GM21423 (cell line): ENCODE measurements around the gene CYP27A1.
"Not testable (repeated sequence)": the region's sequence is repeated elsewhere in the genome, so short reads cannot be mapped to it uniquely, and the experiment has no call there.

Experiments
- ATAC-seq: cut with Tn5 transposase; IDR thresholded peaks from one replicate; pipeline ENCODE4 v1.9.1; 2021; ENCODE audit warnings: mild to moderate bottlenecking, moderate library complexity; ENCODE audit not compliant: unreplicated experiment

CYP27A1 gene

GRCh38 chr2:218829868-218830451, 48.0 kb downstream of the CYP27A1 start:
- ATAC-seq: no peak

- no peak for ATAC-seq
Measured at GRCh38 chr2:218830526-218831306, 48.8 kb downstream of the CYP27A1 start.

DNA sequence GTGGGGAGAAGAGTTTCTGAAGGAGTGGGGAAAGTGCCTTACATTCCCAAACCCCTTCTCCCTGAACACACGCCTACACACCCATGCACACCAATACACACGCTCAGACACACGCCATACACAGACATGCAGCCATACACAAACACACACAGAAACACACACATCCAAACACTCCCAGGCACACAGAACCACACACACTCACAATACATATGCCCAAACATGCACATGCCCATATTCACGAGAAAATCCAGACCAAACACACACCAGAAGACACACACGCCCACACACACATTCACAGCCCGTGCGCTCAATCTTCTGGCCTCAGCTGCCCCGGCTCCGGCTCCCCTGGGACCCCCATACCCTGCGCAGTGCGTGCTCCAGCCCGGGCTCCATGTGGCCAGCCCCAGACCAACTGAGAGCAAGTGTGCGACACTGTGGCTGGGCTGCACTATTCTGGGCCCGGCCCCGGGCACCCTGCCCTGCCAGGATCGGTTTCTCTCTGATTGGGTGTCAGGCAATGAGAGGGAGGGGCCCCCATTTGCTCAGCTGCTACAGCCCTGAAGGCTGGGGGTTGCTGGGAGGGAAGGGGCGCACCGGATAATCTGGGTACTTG, 49.5 kb downstream of the CYP27A1 start, which contains the start of gene PRKAG3:
TSS of gene PRKAG3 (minus strand) at position 426 of the 613 bp plus-strand sequence.
- no peak for ATAC-seq

GRCh38 chr2:218832081-218832480, 50.1 kb downstream of the CYP27A1 start:
- no peak for ATAC-seq

DNA sequence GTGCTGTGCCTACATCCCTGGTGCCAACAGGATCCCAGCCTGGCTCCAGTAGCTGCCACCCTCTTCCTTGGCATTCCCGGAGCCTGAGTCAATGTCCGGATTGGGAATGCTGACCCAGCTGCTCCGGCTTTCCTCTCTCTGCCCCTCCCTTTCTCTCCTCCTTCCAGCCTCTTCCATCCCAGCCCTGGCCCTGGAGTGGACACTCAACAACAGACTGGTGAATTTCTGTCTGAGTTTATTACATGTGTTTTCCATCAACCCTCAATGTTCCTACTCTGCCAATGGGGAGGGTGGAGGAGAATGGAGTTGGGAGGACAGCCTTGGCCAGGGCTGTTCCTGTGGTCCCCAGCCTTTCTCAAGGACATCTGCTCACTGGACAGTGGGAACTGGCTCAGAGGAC, 50.6 kb downstream of the CYP27A1 start:
- no peak for ATAC-seq

GRCh38 chr2:218833023-218833609, 51.2 kb downstream of the CYP27A1 start:
- ATAC-seq: no peak

GRCh38 chr2:218834685-218835084, 52.7 kb downstream of the CYP27A1 start:
- ATAC-seq: no peak

- ATAC-seq: no peak
Measured at GRCh38 chr2:218837495-218837894, 55.5 kb downstream of the CYP27A1 start.

- ATAC-seq: no peak
Measured at GRCh38 chr2:218839430-218839829, 57.5 kb downstream of the CYP27A1 start.

- no peak for ATAC-seq
Measured at GRCh38 chr2:218839888-218840287, 57.9 kb downstream of the CYP27A1 start.

DNA sequence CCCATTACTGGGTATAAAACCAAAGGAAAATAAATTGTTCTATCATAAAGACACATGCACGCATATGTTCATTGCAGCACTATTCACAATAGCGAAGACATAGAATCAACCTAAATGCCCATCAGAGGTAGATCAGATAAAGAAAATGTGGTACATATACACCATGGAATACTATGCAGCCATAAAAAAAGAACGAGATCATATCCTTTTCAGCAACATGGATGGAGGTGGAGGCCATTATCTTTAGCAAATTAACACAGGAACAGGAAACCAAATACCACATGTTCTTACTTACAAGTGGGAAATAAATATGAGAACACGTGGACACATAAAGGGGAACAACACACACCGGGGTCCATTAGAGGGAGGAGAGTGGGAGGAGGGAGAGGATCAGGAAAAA, 62.4 kb downstream of the CYP27A1 start:
- not testable (repeated sequence) for ATAC-seq

- ATAC-seq: not testable (repeated sequence)
Measured at GRCh38 chr2:218846963-218847362, 65.0 kb downstream of the CYP27A1 start.

- ATAC-seq: no peak
Measured at GRCh38 chr2:218849721-218850120, 67.8 kb downstream of the CYP27A1 start.

- ATAC-seq: no peak
Measured at GRCh38 chr2:218850796-218851195, 68.8 kb downstream of the CYP27A1 start.

DNA sequence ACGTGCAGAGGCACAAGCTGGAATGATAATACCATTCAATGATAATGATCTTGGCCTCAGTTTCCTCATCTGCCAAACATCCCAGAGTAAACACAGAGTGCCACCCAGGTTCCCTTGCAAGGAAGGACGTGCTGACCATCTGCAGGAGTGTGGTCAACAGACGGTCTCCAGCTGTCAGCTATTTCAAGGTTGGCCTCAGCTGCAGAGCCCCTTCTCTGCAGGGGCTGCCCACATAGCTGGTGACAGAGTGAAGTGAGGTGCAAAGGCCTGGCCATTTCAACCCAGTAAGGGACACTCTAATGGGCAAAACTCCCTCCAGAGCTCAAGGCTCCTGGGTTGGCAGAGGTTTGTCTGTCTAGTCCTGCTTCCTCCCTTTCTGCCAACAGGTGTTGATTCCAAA, 69.3 kb downstream of the CYP27A1 start:
- ATAC-seq: no peak

DNA sequence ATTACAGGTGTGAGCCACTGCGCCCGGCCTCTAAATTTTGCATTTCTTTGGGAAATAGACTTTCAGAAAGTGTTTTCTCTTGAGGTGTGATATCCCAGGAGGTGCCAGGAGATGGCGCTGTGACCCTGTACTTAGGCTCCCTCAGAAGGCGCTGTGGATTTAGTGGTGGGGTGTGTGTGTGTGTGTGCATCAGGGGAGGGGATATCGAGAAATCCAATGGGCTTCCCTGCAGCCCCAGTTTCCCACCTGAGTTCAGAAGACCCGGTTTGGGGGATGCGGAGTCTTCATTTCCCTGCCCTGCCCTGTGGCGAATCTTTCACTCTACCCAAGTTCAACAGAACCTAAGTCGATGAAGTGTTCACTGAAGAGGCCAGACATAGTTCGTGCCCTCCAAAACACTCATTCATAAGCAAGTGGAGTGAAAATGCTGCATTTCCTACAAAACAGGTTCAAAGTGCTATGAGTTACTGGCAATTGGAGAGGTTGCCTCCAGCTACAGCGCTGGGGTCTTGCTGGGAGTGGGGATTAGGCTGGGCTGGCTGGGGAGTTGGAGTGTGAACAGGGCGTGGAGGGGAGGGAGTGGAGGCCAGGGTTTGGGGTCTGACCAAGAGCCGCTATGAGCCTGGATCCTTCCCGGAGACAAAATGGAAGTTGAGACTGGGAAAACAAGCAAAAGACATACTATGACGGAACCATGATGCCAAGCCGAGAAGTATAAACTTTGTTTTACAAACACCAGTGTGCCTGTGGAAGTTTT, 71.1 kb downstream of the CYP27A1 start:
- ATAC-seq: no peak

- ATAC-seq: no peak
Measured at GRCh38 chr2:218853766-218854165, 71.8 kb downstream of the CYP27A1 start.

- ATAC-seq: no peak
Measured at GRCh38 chr2:218854860-218855259, 72.9 kb downstream of the CYP27A1 start.

DNA sequence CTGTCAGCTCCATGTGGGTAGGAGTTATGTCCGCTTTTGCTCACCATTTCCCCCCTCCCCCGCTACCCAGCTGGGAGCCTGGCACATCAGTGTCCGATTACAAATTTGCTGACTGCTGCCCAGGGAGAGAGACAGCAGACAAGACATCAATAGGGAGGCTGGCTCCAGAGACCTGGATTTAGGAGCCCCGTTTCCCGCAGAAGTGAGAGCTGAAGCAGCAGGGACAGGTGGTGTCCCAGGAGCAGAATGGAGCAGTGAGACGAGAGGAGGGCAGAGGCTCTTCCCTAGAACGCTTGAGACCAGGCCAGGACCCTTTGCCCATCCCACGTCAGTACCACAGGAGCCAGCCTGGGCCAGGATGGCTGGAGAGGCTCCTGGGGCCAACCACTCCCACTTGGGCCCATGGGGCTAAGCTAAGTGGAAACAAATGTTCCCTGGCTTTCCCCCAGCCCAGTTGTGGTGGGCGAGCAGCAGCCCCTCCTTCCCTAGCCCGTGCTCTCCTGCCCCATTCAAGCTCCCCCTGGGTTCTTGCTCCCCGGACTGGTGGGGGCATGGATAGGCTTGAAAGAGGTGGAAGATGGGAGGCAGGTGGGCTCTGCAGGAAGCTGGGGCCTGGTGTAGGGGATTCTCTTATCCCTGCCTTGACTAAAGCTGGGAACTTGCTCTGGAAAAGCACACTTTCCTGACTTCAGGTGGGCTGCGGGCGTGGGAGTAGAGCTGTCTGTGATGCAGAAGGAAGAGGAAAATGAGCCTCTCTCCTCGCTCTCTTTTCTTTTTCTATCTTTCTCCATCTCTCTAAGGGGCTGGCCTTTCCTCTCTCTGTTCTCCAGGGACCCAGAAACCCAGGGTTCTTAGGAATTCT, 73.6 kb downstream of the CYP27A1 start:
- ATAC-seq: no peak
